A549 (cell line): Measurements from ENCODE around the gene MGP. TPM values are rescaled to one million over a fixed set of nuclear protein-coding genes. Genes with fewer than 3 reads are reported as not detected.

ENCODE experiments used
- ATAC-seq, 2 experiments: fragments of 200-7000 bp in 1 of 2; fragments of >200 bp in 1 of 2; cut with Nextera tagmentation in 1 of 2; cut with Tn5 transposase in 1 of 2; 3 replicates each; pipeline versions ENCODE4 v1.8.0 to v1.9.1; 2018 to 2020; ENCODE audit warnings: mild to moderate bottlenecking in 1 of 2, moderate library complexity in 1 of 2
- CTCF ChIA-PET: fragments of 300-600 bp; sonication (Branson Sonifier 250); formaldehyde crosslinking; extraction: SDS; loops from one replicate; lab custom pipeline; 2021; ENCODE audit warnings: antibody characterized with exemption, inconsistent platforms; lab: Yijun Ruan, JAX
- POLR2A ChIA-PET: fragments of 350-600 bp; formaldehyde crosslinking; extraction: SDS; loops from one replicate; lab custom pipeline; 2021; ENCODE audit warnings: antibody characterized with exemption, inconsistent platforms; lab: Yijun Ruan, JAX
- DNase-seq, 2 experiments: peaks; one replicate each; pipeline versions ENCODE4 v3.0.0 to v3.0.0-alpha.2; 2011 to 2016; ENCODE audit warnings: low read depth in 1 of 2, low spot score in 1 of 2
- FAIRE-seq: peaks from 2 replicates; lab custom pipeline; 2011; peaks lifted over from hg19 to GRCh38; lab: Jason Lieb, UNC
- H3K27ac ChIP-seq, 2 experiments: fragments of >200 bp; sonication (Bioruptor Twin); formaldehyde crosslinking; 3 replicates each; pipeline ENCODE4 v1.5.1; 2016 to 2017
- H3K4me1 ChIP-seq: fragments of >200 bp; sonication (Bioruptor Twin); formaldehyde crosslinking; 3 replicates; pipeline ENCODE4 v1.6.1; 2016
- H3K4me2 ChIP-seq: fragments of >200 bp; sonication (Bioruptor Twin); formaldehyde crosslinking; 3 replicates; pipeline ENCODE4 v1.6.1; 2016
- H3K4me3 ChIP-seq: fragments of >200 bp; sonication (Bioruptor Twin); formaldehyde crosslinking; 3 replicates; pipeline ENCODE4 v1.5.1; 2016
- H3K9me3 ChIP-seq: fragments of >200 bp; sonication (Bioruptor Twin); formaldehyde crosslinking; 3 replicates; pipeline ENCODE4 v1.6.1; 2016
- BHLHE40 ChIP-seq: IDR thresholded peaks from 2 replicates; pipeline ENCODE4 v1.6.1; 2012; ENCODE audit warnings: low read depth, low read length, inconsistent platforms
- CHD2 ChIP-seq: fragments of 150-350 bp; IDR thresholded peaks from 2 replicates; pipeline ENCODE4 v1.6.1; 2014; ENCODE audit warnings: low read length; ENCODE audit not compliant: partially characterized antibody
- CHD4 ChIP-seq: fragments of 200-600 bp; sonication (generic); IDR thresholded peaks from 2 replicates; pipeline ENCODE4 v1.6.1; 2016; ENCODE audit warnings: antibody characterized with exemption, mild to moderate bottlenecking, borderline replicate concordance
- FOSL2 ChIP-seq, 2 experiments: fragments of 450-650 bp in 1 of 2; fragments of >200 bp in 1 of 2; sonication (Bioruptor Twin) in 1 of 2; formaldehyde crosslinking; IDR thresholded peaks; 2 replicates each; pipeline versions ENCODE4 v1.5.0 to v1.6.1; 2016 to 2020; ENCODE audit warnings: mild to moderate bottlenecking in 1 of 2, moderate library complexity in 1 of 2
- FOXS1 ChIP-seq: fragments of 250-450 bp; sonication (Bioruptor Pico); IDR thresholded peaks from 2 replicates; pipeline ENCODE4 v1.5.0; 2020; ENCODE audit warnings: mild to moderate bottlenecking, moderate library complexity
- GATA3 ChIP-seq: IDR thresholded peaks from 2 replicates; pipeline ENCODE4 v1.6.1; 2012; ENCODE audit warnings: borderline replicate concordance
- HDAC2 ChIP-seq: fragments of 200-600 bp; sonication (generic); IDR thresholded peaks from 2 replicates; pipeline ENCODE4 v1.6.1; 2016
- HOXA7 ChIP-seq: fragments of 250-450 bp; sonication (Bioruptor Pico); IDR thresholded peaks from 2 replicates; pipeline ENCODE4 v1.5.0; 2020; ENCODE audit warnings: mild to moderate bottlenecking, moderate library complexity
- HOXB5 ChIP-seq: fragments of 250-450 bp; sonication (Bioruptor Pico); IDR thresholded peaks from 2 replicates; pipeline ENCODE4 v1.5.0; 2020; ENCODE audit warnings: mild to moderate bottlenecking, moderate library complexity
- JUN ChIP-seq, 2 experiments: fragments of >200 bp; sonication (Bioruptor Twin); formaldehyde crosslinking; IDR thresholded peaks; 2 replicates in 1 of 2; 3 replicates in 1 of 2; pipeline ENCODE4 v1.6.1; 2016 to 2017
- JUNB ChIP-seq: fragments of >200 bp; sonication (Bioruptor Twin); formaldehyde crosslinking; IDR thresholded peaks from 2 replicates; pipeline ENCODE4 v1.6.1; 2016
- MYC ChIP-seq: IDR thresholded peaks from 2 replicates; pipeline ENCODE4 v1.6.1; 2012; ENCODE audit warnings: mild to moderate bottlenecking, inconsistent platforms, low read length, improper control_type of control experiment, borderline replicate concordance
- NPAS2 ChIP-seq: fragments of 250-450 bp; sonication (Bioruptor Pico); IDR thresholded peaks from 2 replicates; pipeline ENCODE4 v1.8.0; 2022; ENCODE audit warnings: mild to moderate bottlenecking, moderate library complexity, borderline replicate concordance
- NR3C1 ChIP-seq: fragments of >200 bp; sonication (Bioruptor Twin); formaldehyde crosslinking; IDR thresholded peaks from 3 replicates; pipeline ENCODE4 v1.6.1; 2017
- PHF8 ChIP-seq: fragments of 200-600 bp; sonication (generic); IDR thresholded peaks from 2 replicates; pipeline ENCODE4 v1.6.1; 2016; ENCODE audit warnings: low read depth, mild to moderate bottlenecking, antibody characterized with exemption, moderate library complexity, borderline replicate concordance
- POLR2A ChIP-seq: IDR thresholded peaks from 2 replicates; pipeline ENCODE4 v1.6.1; 2012; ENCODE audit warnings: mild to moderate bottlenecking, low read length
- POLR2AphosphoS2 ChIP-seq: conservative IDR thresholded peaks from 2 replicates; pipeline ENCODE4 v1.6.1; 2012; ENCODE audit warnings: low read length, improper control_type of control experiment, inconsistent platforms
- RAD21 ChIP-seq, 2 experiments: fragments of >200 bp in 1 of 2; sonication (Bioruptor Twin) in 1 of 2; formaldehyde crosslinking in 1 of 2; IDR thresholded peaks in 1 of 2; conservative IDR thresholded peaks in 1 of 2; 2 replicates in 1 of 2; 3 replicates in 1 of 2; pipeline ENCODE4 v1.6.1; 2012 to 2018; ENCODE audit warnings: inconsistent platforms in 1 of 2
- RARB ChIP-seq: fragments of 250-450 bp; sonication (Bioruptor Pico); IDR thresholded peaks from 2 replicates; pipeline ENCODE4 v1.8.0; 2021; ENCODE audit warnings: mild to moderate bottlenecking, moderate library complexity
- SMC3 ChIP-seq: fragments of >200 bp; sonication (Bioruptor Twin); formaldehyde crosslinking; IDR thresholded peaks from 3 replicates; pipeline ENCODE4 v1.6.1; 2018; ENCODE audit warnings: inconsistent platforms
- ZC3H11A ChIP-seq: fragments of 450-650 bp; IDR thresholded peaks from 2 replicates; pipeline ENCODE4 v1.6.1; 2014; ENCODE audit warnings: antibody characterized with exemption, mild to moderate bottlenecking
- WGBS: methylation state at CpG from one replicate; pipeline ENCODE4 v1.1.6; 2017; ENCODE audit errors: missing lambda C conversion rate; 5-methylcytosine and 5-hydroxymethylcytosine counted together
- polyA plus RNA-seq, 4 experiments: library from polyadenylated mRNA; depleted of rRNA in 3 of 4; stranded (reverse); fragments of >200 nt; fragmentation: RNase III in 1 of 4; extraction: RNeasy Plus Mini Kit Qiagen cat#74134 plus additional on column Dnase treatment in 1 of 4; gene quantifications; 2 replicates in 3 of 4; 3 replicates in 1 of 4; pipeline ENCODE4 v1.2.3, GENCODE V29; 2011 to 2017
- TF ChIP-seq, protein P1 (sequence below): fragments of 200-600 bp; sonication (generic); IDR thresholded peaks from 2 replicates; pipeline ENCODE4 v1.6.1; 2016; ENCODE audit warnings: antibody characterized with exemption, mild to moderate bottlenecking, moderate library complexity
- TF ChIP-seq, protein P2 (sequence below): fragments of 250-450 bp; sonication (Bioruptor Pico); IDR thresholded peaks from 2 replicates; pipeline ENCODE4 v1.5.0; 2020; ENCODE audit warnings: low read depth, mild to moderate bottlenecking, moderate library complexity

Gene MGP
- polyA plus RNA-seq, 2 of the 4 experiments (the other 2 are of a cell fraction): 0.16 to 0.30 TPM

DNA sequence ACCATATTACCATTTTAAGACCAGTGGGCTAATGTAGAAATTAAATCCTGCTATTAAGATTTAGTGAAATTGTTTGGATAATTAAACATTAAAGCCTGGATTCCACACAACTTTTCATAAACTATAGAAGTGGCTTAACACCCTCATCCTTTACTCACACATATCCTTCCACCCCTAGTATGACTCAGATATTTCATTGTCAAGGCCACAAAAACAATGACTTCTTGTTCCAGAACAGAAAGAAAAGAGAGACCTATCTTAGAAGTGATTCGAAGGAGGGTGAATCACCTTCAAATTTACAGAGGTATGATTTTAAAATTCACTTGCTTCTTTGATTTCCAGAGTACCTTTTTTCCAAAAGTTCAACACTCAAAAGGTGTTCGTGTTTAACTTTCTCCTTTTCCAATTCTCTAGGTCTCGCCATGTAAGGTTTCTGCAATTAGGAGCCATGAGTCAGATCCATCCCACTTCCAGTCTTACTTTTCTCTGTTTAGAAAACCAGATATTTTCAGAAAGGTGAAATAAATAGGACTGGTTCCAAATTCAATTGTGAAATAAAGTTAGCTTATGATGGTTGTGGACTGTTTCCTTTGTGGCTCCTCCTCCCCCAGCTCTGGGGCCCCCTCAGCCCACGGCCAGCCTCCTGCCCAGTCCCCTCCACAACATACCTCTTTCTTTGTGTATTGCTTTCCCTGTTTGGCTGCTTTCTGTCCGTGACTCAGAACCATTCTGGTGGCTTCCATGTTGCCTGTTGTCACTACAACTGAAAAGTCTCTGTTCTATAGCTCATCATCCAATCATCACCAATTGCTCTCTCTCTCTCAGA is 24.6 kb upstream of the MGP start:
- TF ChIP-seq HDAC2 (no peak), PHF8 (no peak)
- CTCF ChIA-PET: interaction anchor here (1.2 kb wide), 1 partner anchor 65 kb away, joined by 3 read pairs; no protein-coding TSS in a partner anchor
- no peaks in the 10 kb centered on the region for H3K4me1 ChIP-seq
- no peak overlapping the region for H3K4me2 ChIP-seq
- no peak overlapping the region for H3K27ac ChIP-seq
- POLR2A ChIA-PET: no interaction called here
- ATAC-seq: no peak
- WGBS: 35% methylated on average over 5 of the region's 5 CpGs
- no peak for DNase-seq
- no peaks in the 10 kb centered on the region for H3K9me3 ChIP-seq
- no peak for FAIRE-seq
- no peak overlapping the region for H3K4me3 ChIP-seq

DNA sequence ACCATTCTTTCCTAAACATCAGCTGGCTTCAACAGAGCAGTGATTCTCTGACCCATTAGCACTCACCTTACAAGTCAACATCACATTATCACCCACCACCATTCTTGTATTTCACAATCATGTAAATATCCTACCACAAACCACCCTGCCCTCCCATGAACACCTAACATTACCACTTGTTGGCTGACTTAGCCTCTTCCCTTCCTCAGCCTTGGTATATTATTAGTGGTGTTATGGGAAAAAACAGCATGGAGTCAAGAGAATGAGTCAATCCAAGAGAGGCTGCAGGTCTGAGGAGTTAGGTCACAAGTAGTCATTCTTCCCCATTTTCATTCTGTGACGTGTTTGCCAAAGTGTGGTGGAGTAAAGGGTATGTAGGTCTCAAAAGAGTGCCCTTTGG is 22.3 kb upstream of the MGP start:
- no peaks in the 10 kb centered on the region for H3K9me3 ChIP-seq
- FAIRE-seq (no peak), ATAC-seq (no peak), DNase-seq (no peak)
- TF ChIP-seq, protein P1, sequence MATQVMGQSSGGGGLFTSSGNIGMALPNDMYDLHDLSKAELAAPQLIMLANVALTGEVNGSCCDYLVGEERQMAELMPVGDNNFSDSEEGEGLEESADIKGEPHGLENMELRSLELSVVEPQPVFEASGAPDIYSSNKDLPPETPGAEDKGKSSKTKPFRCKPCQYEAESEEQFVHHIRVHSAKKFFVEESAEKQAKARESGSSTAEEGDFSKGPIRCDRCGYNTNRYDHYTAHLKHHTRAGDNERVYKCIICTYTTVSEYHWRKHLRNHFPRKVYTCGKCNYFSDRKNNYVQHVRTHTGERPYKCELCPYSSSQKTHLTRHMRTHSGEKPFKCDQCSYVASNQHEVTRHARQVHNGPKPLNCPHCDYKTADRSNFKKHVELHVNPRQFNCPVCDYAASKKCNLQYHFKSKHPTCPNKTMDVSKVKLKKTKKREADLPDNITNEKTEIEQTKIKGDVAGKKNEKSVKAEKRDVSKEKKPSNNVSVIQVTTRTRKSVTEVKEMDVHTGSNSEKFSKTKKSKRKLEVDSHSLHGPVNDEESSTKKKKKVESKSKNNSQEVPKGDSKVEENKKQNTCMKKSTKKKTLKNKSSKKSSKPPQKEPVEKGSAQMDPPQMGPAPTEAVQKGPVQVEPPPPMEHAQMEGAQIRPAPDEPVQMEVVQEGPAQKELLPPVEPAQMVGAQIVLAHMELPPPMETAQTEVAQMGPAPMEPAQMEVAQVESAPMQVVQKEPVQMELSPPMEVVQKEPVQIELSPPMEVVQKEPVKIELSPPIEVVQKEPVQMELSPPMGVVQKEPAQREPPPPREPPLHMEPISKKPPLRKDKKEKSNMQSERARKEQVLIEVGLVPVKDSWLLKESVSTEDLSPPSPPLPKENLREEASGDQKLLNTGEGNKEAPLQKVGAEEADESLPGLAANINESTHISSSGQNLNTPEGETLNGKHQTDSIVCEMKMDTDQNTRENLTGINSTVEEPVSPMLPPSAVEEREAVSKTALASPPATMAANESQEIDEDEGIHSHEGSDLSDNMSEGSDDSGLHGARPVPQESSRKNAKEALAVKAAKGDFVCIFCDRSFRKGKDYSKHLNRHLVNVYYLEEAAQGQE: no peak
- TF ChIP-seq GATA3: no peak
- no peak for TF ChIP-seq CHD2
- TF ChIP-seq JUNB: no peak
- no peak for TF ChIP-seq RARB (CRISPR knock-in tag)
- no peak overlapping the region for H3K27ac ChIP-seq
- H3K4me1 ChIP-seq: no peaks in the 10 kb centered on the region
- H3K4me3 ChIP-seq: no peak overlapping the region
- H3K4me2 ChIP-seq: no peak overlapping the region
- WGBS: 40% methylated on average over 1 of the region's 1 CpG
- ChIA-PET CTCF (no interaction called here), POLR2A (no interaction called here)

DNA sequence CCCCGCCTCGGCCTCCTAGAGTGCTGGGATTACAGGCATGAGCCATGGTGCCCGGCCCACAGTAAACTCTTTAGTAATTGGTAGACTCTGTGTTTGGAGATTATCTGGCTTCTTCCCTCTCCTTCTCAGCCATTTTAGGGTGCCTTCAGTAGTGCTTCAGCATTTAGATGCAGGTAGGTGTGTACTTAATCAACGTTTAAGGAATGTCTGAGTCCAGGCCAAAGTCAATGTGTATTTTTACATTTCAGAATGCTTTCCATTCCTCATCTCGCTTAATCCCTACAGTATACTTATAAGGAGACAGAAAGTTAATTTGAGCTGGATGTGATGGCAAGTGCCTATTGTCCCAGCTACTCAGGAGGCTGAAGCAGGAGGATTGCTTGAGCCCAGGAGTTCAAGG is 20.5 kb upstream of the MGP start:
- ATAC-seq (no peak), DNase-seq (no peak), FAIRE-seq (no peak)
- Histone ChIP-seq H3K9me3 (no peaks in the 10 kb centered on the region), H3K4me3 (no peak overlapping the region), H3K27ac (no peak overlapping the region), H3K4me2 (no peak overlapping the region), H3K4me1 (no peaks in the 10 kb centered on the region)
- 54% methylated on average over 5 of the region's 5 CpGs for WGBS
- POLR2A ChIA-PET: no interaction called here
- TF ChIP-seq HOXB5: no peak
- TF ChIP-seq SMC3: no peak
- no peak for TF ChIP-seq RAD21 (conservative IDR thresholded peaks at IDR 0.05 in 1 of 2, IDR thresholded peaks at IDR 0.05 in 1 of 2)
- TF ChIP-seq HOXA7: no peak
- no peak for TF ChIP-seq POLR2AphosphoS2
- TF ChIP-seq BHLHE40: no peak
- TF ChIP-seq, protein P2, sequence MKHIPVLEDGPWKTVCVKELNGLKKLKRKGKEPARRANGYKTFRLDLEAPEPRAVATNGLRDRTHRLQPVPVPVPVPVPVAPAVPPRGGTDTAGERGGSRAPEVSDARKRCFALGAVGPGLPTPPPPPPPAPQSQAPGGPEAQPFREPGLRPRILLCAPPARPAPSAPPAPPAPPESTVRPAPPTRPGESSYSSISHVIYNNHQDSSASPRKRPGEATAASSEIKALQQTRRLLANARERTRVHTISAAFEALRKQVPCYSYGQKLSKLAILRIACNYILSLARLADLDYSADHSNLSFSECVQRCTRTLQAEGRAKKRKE (CRISPR knock-in tag): no peak
- no peak for TF ChIP-seq FOXS1 (CRISPR knock-in tag)
- no peak for TF ChIP-seq CHD4
- no peak for TF ChIP-seq JUN (IDR thresholded peaks at IDR 0.05)
- TF ChIP-seq PHF8: no peak
- TF ChIP-seq, protein P1: no peak
- TF ChIP-seq NPAS2 (CRISPR knock-in tag): no peak
- no peak for TF ChIP-seq POLR2A
- TF ChIP-seq MYC: no peak
- TF ChIP-seq FOSL2 (IDR thresholded peaks at IDR 0.05): no peak
- TF ChIP-seq FOSL2 (CRISPR knock-in tag; IDR thresholded peaks at IDR 0.05): no peak
- no peak for TF ChIP-seq ZC3H11A
- TF ChIP-seq NR3C1: no peak
- CTCF ChIA-PET: no interaction called here
